ENCODE measurements around the gene GAP43. TPM values are rescaled to one million over a fixed set of nuclear protein-coding genes. Genes with fewer than 3 reads are reported as not detected.

Gene GAP43
- total and polyA plus RNA-seq, 2 of the 4 experiments (the other 2 are of a cell fraction), result 0.36 to 0.51 TPM

DNA sequence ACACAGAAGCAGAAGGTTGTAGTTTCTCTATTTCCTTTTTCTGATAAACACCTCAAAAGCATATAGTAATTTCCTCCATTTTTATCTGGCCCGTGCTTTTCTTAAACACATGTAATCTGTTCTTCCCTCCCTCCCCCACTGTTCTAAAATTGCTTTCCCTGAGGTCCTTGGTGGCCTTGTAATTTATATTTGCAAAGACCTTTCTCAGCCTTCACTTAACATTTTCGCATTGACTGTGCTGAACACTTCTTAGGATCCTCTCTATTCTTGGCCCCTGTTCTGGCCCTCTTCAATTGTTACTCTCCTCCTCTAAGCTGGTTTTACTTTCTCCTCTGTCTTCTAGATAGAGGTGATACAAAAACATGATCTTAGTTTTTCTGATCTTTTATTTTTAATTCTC, 28.3 kb downstream of the GAP43 start:
- no TSS peak for BruUV-seq (replicated peaks)
- ChIA-PET POLR2A (ENCODE audit: unreplicated experiment) (no interaction called here), CTCF (no interaction called here)
- Histone ChIP-seq H3K14ac (replicated peaks; ENCODE audit: low read depth, low read length) (no peak overlapping the region), H3K27ac (ENCODE audit: insufficient read depth, low read length) (no peak overlapping the region), H4K5ac (ENCODE audit: low read depth, low read length) (no peak overlapping the region), H2BK5ac (ENCODE audit: low read depth, low read length, poor library complexity, severe bottlenecking) (no peak overlapping the region), H3K4me1 (ENCODE audit: control insufficient read depth, insufficient read depth, low read length) (no peaks in the 10 kb centered on the region), H2AK9ac (replicated peaks; ENCODE audit: low read depth, low read length, poor library complexity) (no peak overlapping the region), H3K18ac (ENCODE audit: low read depth, low read length) (no peak overlapping the region), H3K4me2 (ENCODE audit: low read depth, low read length) (no peak overlapping the region), H3K9ac (ENCODE audit: low read depth, low read length) (no peak overlapping the region), H3K9me1 (ENCODE audit: insufficient read depth, low read length) (no peaks in the 10 kb centered on the region), H2AK5ac (ENCODE audit: low read depth, low read length) (no peak overlapping the region), H4K8ac (ENCODE audit: low read depth in 2 of 2, low read length in 2 of 2) (no peak overlapping the region), H2BK120ac (ENCODE audit: low read depth, low read length) (no peak overlapping the region), H3K36me3 (ENCODE audit: control insufficient read depth, insufficient read depth, low read length) (no peaks in the 10 kb centered on the region), H3K27me3 (ENCODE audit: control insufficient read depth, insufficient read depth, low read length) (no peaks in the 10 kb centered on the region), H3K79me1 (ENCODE audit: low read depth in 1 of 2, low read length in 2 of 2) (no peaks in the 10 kb centered on the region), H4K20me1 (ENCODE audit: insufficient read depth, low read length) (no peaks in the 10 kb centered on the region), H2AFZ (replicated peaks; ENCODE audit: low read length, poor library complexity) (no peak overlapping the region), H4K91ac (ENCODE audit: insufficient read depth, low read depth, low read length) (no peak overlapping the region), H2BK20ac (ENCODE audit: low read depth, low read length) (no peak overlapping the region), H3K23ac (ENCODE audit: low read depth, low read length) (no peak overlapping the region), H3K4ac (ENCODE audit: low read depth, low read length) (no peak overlapping the region), H3K9me3 (ENCODE audit: control insufficient read depth, insufficient read depth, low read length) (no peaks in the 10 kb centered on the region), H3K56ac (ENCODE audit: extremely low read depth, insufficient read depth, low read length) (no peak overlapping the region), H3K4me3 (ENCODE audit: insufficient read depth, low read depth, low read length) (no peak overlapping the region), H2BK15ac (ENCODE audit: low read depth, low read length) (no peak overlapping the region)
- dilution Hi-C loops (cut with HindIII; ENCODE audit: low sequenced_read_pairs, unreplicated experiment) (no loop called here), in situ Hi-C loops (cut with MboI; ENCODE audit: low sequenced_read_pairs) (no loop called here), intact Hi-C loops (cut with micrococcal nuclease) (no loop called here)
- TF ChIP-seq, protein P1, sequence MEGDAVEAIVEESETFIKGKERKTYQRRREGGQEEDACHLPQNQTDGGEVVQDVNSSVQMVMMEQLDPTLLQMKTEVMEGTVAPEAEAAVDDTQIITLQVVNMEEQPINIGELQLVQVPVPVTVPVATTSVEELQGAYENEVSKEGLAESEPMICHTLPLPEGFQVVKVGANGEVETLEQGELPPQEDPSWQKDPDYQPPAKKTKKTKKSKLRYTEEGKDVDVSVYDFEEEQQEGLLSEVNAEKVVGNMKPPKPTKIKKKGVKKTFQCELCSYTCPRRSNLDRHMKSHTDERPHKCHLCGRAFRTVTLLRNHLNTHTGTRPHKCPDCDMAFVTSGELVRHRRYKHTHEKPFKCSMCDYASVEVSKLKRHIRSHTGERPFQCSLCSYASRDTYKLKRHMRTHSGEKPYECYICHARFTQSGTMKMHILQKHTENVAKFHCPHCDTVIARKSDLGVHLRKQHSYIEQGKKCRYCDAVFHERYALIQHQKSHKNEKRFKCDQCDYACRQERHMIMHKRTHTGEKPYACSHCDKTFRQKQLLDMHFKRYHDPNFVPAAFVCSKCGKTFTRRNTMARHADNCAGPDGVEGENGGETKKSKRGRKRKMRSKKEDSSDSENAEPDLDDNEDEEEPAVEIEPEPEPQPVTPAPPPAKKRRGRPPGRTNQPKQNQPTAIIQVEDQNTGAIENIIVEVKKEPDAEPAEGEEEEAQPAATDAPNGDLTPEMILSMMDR (conservative IDR thresholded peaks at IDR 0.05; ENCODE audit: low read depth, low read length), result no peak
- TF ChIP-seq FOS (IDR thresholded peaks at IDR 0.05; ENCODE audit: low read depth, low read length) (no peak), MAFK (IDR thresholded peaks at IDR 0.05; ENCODE audit: low read depth, low read length) (no peak), NFE2L2 (IDR thresholded peaks at IDR 0.05; ENCODE audit: low read depth, low read length) (no peak)
- ATAC-seq (ENCODE audit: low read depth) (no peak), DNase-seq (no peak)
- no CpG with 5 or more reads among the region's 2 CpGs for WGBS, 2 experiments (ENCODE audit: extremely low coverage in 2 of 2, insufficient read length in 1 of 2)
